ENCODE results near the gene KDM4F. TPM values are rescaled to one million over a fixed set of nuclear protein-coding genes. Genes with fewer than 3 reads are reported as not detected.

Gene KDM4F
- total RNA-seq, 4 donors from 2014 or later: not detected

GRCh38 chr11:95044010-95044409 lies 5.2 kb upstream of the KDM4F start:
- TF ChIP-seq POLR2A (IDR thresholded peaks at IDR 0.05): no peak
- TF ChIP-seq EP300 (IDR thresholded peaks at IDR 0.05; ENCODE audit: low read depth): no peak
- TF ChIP-seq CTCF (IDR thresholded peaks at IDR 0.05): no peak
- TF ChIP-seq POLR2AphosphoS5 (IDR thresholded peaks at IDR 0.05): no peak
- no peak for DNase-seq
- Histone ChIP-seq H3K4me1 (no peaks in the 10 kb centered on the region), H3K27me3 (peaks cover 15% of the 10 kb centered on the region), H3K27ac (no peak overlapping the region), H3K4me3 (no peak overlapping the region), H3K36me3 (no peaks in the 10 kb centered on the region), H3K9me3 (no peaks in the 10 kb centered on the region)
- intact Hi-C loops (cut with DNase I; ENCODE audit: low total_unique reads) (no loop called here), in situ Hi-C loops (cut with MboI; ENCODE audit: low pct_ligation_motif_present in 1 of 4, low pct_unique_long_range_greater_than_20kb in 1 of 4, low sequenced_read_pairs in 3 of 4) (no loop called here)
- WGBS, 2 donors (ENCODE audit: low coverage in 1 of 2): 55 to 65% methylated on average over 4 of the region's 4 CpGs

GRCh38 chr11:95045812-95046211 lies 3.4 kb upstream of the KDM4F start:
- no peak overlapping the region for H3K27ac ChIP-seq
- TF ChIP-seq CTCF (IDR thresholded peaks at IDR 0.05): no peak
- no peak for TF ChIP-seq EP300 (IDR thresholded peaks at IDR 0.05; ENCODE audit: low read depth)
- TF ChIP-seq POLR2AphosphoS5 (IDR thresholded peaks at IDR 0.05): no peak
- TF ChIP-seq POLR2A (IDR thresholded peaks at IDR 0.05): no peak
- no peaks in the 10 kb centered on the region for H3K36me3 ChIP-seq
- in situ Hi-C loops (cut with MboI; ENCODE audit: low pct_ligation_motif_present in 1 of 4, low pct_unique_long_range_greater_than_20kb in 1 of 4, low sequenced_read_pairs in 3 of 4) (no loop called here), intact Hi-C loops (cut with DNase I; ENCODE audit: low total_unique reads) (no loop called here)
- H3K4me3 ChIP-seq: no peak overlapping the region
- H3K4me1 ChIP-seq: no peaks in the 10 kb centered on the region
- peaks cover 15% of the 10 kb centered on the region for H3K27me3 ChIP-seq
- no peak for DNase-seq
- H3K9me3 ChIP-seq: no peaks in the 10 kb centered on the region

GRCh38 chr11:95050595-95051202 lies 1.5 kb downstream of the KDM4F start:
- H3K4me3 ChIP-seq: no peak overlapping the region
- peaks cover 13% of the 10 kb centered on the region for H3K27me3 ChIP-seq
- H3K9me3 ChIP-seq: no peaks in the 10 kb centered on the region
- DNase-seq: no peak
- in situ Hi-C loops (cut with MboI; ENCODE audit: low pct_ligation_motif_present in 1 of 4, low pct_unique_long_range_greater_than_20kb in 1 of 4, low sequenced_read_pairs in 3 of 4) (no loop called here), intact Hi-C loops (cut with DNase I; ENCODE audit: low total_unique reads) (no loop called here)
- no peaks in the 10 kb centered on the region for H3K36me3 ChIP-seq
- H3K27ac ChIP-seq: no peak overlapping the region
- WGBS, 2 donors (ENCODE audit: low coverage in 1 of 2): 97% methylated on average over 22 of the region's 22 CpGs; no CpG with 5 or more reads in 1 of the 2 donors
- no peak for TF ChIP-seq POLR2AphosphoS5 (IDR thresholded peaks at IDR 0.05)
- TF ChIP-seq CTCF (IDR thresholded peaks at IDR 0.05): no peak
- no peak for TF ChIP-seq POLR2A (IDR thresholded peaks at IDR 0.05)
- TF ChIP-seq EP300 (IDR thresholded peaks at IDR 0.05; ENCODE audit: low read depth): no peak
- H3K4me1 ChIP-seq: no peaks in the 10 kb centered on the region

GRCh38 chr11:95054356-95054755 lies 5.1 kb downstream of the KDM4F start:
- Histone ChIP-seq H3K4me3 (no peak overlapping the region), H3K27me3 (peaks cover 5% of the 10 kb centered on the region), H3K27ac (no peak overlapping the region), H3K4me1 (no peaks in the 10 kb centered on the region), H3K36me3 (no peaks in the 10 kb centered on the region), H3K9me3 (no peaks in the 10 kb centered on the region)
- in situ Hi-C loops (cut with MboI; ENCODE audit: low pct_ligation_motif_present in 1 of 4, low pct_unique_long_range_greater_than_20kb in 1 of 4, low sequenced_read_pairs in 3 of 4) (no loop called here), intact Hi-C loops (cut with DNase I; ENCODE audit: low total_unique reads) (no loop called here)
- no peak for TF ChIP-seq POLR2A (IDR thresholded peaks at IDR 0.05)
- no peak for TF ChIP-seq POLR2AphosphoS5 (IDR thresholded peaks at IDR 0.05)
- TF ChIP-seq EP300 (IDR thresholded peaks at IDR 0.05; ENCODE audit: low read depth): no peak
- TF ChIP-seq CTCF (IDR thresholded peaks at IDR 0.05): no peak
- no peak for DNase-seq
- 43 to 49% methylated on average over 2 of the region's 2 CpGs for WGBS, 2 donors (ENCODE audit: low coverage in 1 of 2)
